Stimulated activated CD8-positive, alpha-beta memory T cell treated with anti-CD3 and anti-CD28 coated beads, Interleukin-2, amount 100 ng/mL, for 1 hour (primary cell): ENCODE measurements around the gene YJEFN3.

Experiments used
- DNase-seq, 2 donors: peaks; one replicate each; pipeline ENCODE4 v3.0.0-alpha.2; 2020; ENCODE audit warnings: low read depth in 2 of 2

YJEFN3 gene

DNA sequence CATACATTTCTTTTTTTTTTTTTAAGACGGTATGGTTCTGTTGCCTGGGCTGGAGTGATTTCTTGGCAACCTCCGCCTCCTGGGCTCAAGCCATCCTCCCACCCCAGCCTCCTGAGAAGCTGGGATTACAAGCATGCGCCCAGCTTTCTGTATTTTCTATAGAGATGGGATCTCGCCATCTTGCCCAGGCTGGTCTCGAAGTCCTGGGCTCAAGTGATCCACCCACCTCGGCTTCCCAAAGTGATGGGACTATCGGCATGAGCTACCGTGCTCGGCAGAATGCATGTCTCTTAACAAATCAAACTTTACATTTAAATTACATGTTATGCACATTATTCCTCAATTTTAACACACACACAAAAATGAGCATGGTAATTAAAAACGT, 11.5 kb upstream of the YJEFN3 start:
- DNase-seq: no peak

DNA sequence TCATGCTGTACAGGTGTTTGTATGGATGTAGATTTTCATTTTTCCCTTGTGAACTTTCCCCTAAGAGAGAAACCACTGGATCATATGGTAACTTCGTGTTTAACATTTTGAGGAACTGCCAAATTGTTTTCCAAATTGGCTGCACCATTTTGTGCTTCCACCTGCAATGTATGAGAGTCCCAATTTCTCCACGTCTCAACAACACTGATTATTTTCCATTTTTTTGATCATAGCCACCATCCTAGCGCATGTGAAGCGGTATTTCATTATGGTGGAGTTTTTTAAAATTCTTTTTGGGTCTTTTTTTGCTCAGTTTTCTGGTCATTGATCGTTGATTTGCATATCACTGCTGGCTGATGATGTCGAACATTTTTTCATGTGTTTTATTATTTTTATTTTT, 7.7 kb upstream of the YJEFN3 start:
- no peak for DNase-seq

DNA sequence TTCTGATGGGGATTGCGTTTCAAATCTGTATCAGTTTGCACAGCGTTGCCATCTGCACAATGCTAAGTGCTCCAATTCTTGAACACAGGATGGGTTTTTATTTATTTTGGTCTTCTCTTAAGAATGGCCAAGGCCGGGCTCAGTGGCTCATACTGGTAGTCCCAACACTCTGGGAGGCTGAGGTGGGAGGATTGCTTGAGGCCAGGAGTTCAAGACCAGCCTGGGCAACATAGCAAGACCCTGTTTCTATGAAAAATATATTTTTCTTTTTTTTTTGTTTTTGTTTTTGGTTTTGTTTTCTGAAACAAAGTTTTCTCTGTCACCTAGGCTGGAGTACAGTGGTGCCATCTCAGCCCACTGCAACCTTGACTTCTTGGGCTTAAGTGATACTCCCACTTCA, 5.5 kb upstream of the YJEFN3 start:
- DNase-seq: no peak

DNA sequence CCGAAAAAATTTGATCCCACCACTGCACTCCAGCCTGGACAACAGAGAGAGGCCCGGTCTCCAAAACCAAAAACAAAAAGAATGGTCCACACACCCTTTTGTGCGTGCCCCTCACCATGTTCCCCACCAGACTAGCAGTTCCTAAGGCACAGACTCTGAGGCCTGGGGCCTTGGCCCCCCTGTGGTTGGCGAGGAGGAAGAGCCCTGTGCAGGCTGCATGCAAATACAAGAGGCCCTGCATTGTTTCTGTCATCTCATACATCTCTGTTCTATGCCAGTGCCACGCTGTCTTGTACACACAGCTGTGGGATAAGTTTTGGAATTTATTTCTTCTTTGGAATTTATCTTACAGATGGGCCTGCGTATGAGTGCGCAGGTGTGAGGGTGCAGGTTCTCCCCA, 4.7 kb upstream of the YJEFN3 start:
- no peak for DNase-seq

DNA sequence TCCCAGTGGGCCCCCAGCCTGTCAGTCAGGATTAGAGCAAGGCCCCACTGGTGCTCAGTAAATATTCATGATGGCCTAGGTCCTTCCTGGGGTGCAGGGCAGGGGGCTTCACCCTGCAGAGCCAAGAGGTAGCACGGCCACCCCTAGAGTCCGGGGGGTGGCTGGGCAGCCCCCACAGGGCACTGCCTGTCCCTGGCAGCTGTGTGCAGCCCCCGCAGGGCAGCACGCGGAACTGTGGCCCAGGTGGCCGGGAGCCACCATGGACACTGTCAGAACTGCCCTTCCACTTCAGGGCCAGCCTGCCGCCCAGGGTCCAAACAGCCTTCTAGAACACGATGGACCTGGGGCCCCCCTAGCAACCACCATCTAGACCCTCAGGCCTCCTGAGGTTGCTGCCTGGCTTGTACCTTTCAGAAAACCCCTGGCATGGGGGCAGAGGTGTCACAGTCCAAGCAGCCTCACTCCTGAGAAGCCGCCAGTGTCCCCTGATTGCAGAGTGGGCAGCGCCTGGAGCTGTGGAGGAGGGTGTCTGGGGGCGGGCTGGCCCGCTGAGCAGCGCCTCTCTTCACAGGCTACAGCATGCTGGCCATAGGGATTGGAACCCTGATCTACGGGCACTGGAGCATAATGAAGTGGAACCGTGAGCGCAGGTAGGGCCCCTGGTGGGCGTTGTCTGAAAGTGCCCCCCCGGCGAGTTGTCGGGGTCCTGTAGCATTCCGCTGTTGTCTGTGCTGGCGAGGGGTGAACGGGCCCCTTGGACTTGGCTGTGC, 2.9 kb upstream of the YJEFN3 start:
- no peak for DNase-seq

DNA sequence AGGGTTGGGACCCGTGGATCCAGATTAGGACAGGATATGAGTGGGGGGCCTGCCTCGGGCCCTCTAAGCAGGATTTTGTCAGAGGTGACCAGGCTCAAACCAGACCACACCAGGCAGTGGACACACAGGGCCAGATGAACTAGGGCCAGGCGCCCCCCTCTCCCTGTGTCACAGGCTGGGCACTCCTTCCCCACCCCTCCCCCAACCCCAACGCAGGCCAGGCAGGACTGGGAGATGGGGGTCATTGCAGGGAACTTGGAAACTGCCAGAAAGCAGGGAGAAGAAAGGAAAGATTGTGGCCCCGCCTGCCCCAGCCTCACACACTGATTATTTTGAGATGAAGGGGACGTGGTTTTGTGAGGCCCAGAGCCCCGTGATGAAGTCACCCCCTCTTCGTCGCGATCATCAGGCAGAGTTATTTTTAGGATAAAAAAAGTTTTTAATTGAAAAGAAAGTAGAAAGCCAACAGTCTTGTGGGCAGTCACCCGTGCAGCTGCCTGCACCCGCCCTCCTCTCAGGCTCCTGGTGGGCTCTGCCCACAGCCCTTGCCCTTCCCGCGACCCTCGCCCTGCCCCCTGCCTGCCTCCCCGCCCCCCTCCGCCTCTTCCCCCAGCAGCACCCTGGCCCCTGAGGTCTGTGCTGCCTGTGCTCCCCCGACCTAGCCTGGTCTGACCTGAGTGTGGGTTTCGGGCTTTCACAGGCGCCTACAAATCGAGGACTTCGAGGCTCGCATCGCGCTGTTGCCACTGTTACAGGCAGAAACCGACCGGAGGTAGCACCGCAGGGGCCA, 1.9 kb upstream of the YJEFN3 start:
- DNase-seq: no peak

DNA sequence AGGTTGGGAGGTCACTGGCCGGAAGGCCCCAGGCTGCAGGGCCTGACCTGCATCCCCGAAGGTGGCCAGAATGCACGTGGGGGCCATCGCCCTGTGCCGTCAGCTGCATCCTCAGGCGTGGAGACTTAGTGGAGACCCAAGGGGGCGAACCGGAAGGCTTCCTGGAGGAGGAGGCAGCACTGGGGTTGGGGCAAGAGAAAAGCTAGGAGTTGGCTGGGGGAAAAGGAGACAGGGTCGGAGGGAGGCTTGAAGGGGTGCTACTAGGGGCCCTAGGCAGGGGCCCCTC, 1.4 kb upstream of the YJEFN3 start:
- DNase-seq: no peak

DNA sequence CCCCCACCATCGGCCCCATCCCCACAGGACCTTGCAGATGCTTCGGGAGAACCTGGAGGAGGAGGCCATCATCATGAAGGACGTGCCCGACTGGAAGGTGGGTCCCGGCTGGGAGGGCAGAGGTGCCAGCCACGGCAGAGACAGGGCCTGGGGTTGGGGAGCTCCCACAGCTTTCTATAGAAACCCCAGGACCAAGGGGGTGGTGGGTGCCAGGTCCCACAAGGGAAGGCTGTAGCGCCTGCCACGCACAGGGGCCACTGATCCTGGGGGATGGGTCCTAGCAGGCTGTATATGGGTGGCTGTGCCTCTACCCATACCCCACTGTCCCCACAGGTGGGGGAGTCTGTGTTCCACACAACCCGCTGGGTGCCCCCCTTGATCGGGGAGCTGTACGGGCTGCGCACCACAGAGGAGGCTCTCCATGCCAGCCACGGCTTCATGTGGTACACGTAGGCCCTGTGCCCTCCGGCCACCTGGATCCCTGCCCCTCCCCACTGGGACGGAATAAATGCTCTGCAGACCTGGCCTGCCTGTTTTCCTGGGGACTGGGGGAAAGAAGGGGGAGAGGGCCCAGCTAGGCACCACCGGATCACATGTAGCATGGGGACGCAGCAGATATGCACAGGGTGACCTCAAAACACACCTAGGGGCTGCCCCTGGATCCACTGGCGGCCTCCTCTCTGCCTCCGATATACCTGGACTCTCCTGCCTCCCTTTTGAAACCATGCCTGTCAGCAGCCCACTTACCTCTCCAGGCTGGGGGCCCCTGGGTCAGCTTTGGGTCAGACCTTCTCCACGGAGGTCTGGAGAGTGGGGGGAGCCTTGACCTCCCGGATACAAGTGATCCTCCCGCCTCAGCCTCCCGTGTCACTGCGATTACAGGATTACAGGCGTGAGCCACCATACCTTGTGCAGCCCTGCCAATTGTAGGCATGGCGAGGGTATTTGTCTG, 761 bp upstream of the YJEFN3 start:
- DNase-seq: no peak

DNA sequence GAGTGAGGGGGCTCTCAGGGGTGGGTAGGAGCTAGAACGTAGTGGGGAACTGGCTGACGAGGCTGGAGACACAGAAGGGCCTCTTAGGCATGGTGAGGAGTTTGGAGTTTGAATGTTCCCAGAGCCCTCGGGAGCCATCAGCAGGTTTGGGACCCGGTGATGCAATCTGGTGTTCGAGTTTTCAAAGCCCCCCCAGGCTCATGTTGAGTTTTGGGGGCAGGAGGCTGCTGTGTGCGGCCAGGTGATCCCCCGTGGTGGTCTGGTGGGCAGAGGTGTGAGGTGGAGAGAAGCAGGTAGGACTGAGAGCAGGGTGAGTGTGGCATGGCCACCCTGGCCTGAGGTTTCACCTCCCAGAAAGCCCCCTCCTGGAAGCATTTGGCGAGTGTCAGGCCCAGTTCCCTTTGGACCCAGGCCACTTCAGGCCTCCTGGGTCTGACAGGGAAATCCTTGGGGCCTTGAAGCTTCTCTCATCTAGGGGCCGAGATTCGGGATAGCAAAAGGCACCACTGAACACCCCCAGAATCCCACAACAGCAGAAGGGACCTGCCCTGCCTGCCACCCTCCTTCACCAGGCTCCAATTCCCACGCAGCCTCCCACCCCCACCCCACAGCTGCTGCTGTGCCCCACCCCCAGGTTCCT, 1.2 kb downstream of the YJEFN3 start:
- no peak for DNase-seq

DNA sequence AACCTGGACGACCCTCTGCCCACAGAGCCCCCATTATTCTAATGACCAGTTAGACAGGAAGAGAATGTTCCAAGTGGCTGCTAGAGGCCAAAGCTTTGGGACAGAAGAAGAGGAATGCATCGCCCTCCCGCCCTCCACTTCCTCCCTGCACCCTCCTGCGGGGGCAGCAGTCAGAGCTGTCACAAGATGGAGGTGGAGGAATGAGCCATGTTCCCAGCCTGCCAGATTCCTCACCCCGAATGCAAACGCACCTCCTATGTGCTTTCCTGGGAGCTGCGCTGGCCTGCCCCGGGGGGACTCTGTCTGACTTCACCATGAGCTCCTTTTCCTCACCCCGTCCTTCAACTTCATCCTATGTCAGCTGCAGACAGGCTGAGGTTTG, 1.7 kb downstream of the YJEFN3 start:
- DNase-seq: no peak

DNA sequence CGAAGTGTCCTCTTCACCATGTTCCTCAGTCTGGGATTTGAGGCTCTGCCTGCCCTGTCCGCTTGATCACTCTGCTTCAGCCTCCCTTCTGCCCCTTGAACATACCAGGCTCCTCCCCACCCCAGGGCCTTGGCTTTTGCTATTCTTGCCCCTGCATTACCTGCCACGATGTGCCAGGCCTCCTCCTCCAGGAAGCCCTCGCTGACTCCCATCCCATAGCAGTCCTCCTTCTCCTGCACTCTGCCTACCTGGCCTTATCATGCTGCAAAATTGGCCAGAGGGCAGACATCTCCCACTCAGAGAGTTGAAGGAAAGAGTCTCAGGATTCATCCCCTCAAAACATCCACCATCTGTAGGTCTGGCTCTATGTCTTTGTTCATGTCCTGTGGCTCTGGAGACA, 2.2 kb downstream of the YJEFN3 start:
- DNase-seq: no peak

DNA sequence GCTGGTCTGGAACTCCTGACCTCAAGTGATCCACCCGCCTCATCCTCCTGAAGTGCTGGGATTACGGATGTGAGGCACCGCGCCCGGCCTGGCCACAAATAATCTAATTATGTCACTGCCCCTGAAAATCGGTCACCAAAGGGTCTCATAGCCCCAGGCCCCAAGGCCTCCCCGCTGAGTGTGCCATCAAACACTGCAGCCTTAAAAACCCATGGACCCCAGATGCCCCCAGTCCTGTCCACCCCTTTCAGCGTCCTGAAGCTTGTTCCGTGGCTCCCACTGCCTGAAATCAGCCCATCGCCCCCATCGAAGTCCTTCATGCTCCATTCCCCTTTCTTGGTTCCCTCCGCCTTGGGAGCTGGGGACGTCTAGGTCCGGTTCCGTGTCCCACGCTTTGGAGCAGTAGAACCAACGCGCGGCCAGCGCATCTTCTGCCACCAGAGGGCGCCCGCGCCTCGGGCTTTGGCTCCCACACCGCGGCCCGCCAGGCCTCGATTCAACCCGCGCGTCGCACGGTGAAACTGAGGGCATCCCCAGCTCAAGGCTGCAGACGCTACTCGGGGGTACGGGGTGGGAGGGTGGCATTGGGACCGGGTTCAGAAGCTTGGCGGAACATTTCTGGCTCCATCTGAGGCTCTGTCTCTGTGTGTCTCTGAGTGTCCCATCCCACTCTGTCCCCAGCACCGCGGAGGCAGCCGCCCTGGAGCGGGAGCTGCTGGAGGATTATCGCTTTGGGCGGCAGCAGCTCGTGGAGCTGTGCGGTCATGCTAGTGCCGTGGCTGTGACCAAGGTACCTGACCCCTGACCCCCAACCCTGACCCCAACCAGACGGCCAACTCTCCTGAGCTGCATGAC, 3.5 kb downstream of the YJEFN3 start:
- DNase-seq: peak; percentile 77

DNA sequence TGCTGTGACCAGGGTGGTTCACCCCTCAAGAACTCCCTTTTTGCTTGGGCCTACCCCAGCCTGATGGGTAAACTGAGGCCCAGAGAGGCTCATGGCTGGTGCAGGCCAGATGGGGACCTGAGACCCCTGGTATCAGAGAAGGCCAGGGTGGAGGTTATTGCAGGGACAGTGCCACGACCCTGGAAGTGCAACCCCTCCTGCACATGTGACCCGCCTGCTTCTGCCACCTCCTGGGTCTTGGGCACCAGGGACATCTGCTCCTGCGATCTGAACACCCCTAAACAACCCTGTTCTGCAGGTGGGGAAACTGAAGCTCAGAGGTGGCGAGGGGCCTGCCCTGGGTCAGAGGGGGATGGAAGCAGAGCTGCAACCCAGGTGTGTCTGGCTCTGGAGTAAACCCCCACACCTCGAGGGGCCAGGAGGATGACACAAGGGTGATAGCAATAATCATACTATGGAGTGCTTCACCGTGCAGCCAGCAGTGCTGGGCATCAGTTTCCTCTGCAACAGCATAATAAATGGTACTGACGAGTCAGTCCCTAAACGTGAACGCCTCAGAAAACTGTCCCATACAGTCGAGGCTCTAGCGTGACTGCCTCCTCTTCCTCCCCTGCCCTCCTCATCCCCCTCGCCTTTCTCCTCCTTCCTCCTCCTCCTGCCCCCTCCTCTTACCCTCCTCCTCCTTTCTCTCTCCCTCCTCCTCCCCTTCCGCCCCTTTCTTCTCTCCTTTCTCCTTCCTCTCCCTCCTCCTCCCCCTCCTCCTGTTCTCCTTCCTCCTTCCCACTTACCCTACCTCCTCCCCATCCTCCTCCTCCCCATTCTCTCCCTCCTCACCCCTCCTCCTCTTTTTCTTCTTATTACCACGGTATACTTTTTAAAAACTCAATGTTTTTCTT, 4.3 kb downstream of the YJEFN3 start:
- no peak for DNase-seq

DNA sequence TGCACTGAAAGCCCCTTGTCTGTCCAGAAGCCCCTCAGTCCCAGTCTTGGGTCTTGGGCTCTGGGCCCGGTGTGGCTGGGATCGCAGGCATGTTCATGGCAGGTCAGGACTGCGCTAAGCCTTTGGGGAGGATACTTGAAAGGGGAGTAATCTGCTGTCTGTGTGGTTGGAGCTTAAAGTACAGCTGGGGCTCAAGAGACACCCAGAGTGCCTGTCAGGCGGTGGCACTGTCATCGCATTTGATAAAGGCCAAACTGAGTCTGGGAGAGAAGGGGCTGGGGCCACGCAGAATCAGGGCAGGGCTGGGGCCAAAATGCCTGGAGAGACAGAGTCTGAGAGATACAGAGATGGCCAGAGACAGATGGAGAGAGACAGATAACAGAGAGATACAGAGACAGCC, 5.1 kb downstream of the YJEFN3 start:
- DNase-seq: no peak

DNA sequence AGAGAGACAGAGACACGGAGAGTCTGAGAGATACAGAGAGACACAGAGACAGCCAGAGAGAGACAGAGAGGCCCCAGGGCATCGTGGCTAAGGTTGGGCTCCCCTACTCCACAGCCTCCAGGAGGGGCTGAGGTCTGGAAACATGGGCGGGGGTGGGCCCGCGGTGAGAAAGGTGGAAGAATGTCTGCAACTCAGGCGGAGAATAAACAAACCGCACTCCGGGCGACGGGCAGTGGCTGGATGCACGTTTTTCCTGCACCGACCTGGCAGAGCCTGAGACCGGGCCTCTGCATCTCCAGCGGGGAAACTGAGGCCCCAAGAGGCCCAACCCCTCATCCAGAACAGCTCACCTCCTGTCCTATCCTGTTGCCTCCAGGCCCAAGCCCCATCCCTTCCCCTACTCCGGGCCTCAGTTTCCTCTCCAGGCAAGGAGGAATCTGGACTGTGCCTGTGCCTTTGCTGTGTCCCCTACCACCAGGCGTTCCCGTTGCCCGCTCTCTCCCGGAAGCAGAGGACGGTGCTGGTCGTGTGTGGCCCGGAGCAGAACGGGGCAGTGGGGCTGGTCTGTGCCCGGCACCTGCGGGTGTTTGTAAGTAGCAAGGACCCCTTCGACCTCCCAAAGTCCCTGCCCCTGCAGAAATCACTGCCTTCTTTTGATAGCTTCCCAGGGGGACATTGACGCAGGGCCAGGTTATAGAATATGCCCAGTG, 6.0 kb downstream of the YJEFN3 start:
- no peak for DNase-seq

DNA sequence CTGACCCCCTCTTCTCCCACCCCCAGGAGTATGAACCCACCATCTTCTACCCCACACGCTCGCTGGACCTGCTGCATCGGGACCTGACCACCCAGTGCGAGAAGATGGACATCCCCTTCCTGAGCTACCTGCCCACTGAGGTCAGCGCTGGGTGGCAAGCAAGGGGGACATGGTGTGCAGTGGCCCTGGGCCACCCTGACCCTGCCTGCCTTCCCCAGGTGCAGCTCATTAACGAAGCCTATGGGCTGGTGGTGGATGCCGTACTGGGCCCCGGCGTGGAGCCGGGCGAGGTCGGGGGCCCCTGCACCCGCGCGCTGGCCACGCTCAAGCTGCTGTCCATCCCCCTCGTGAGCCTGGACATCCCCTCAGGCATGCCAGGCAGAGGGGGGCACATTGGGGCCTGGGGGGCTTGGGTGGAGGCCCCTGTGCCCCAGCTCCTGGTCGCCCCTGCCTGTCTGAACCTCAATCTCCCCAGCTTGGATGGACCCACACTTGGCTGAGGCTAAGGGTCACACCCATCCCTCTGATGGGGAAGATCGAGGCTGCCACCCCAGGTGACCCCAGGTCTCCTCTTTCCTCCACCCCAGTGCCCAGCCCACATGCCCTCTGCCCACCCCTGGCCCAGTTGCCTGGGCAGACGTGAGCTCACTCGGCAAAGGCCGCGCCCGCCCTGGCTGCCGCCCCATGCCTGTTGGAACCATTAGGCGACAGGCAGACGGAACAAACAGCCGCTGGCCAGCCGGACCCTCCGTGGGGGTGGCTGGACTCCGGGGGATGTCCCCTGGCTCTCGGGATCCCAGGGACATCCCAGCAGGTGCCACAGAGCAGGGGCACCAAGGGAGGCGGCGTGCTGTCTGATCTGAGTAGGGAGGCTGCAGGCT, 6.8 kb downstream of the YJEFN3 start:
- DNase-seq: no peak

DNA sequence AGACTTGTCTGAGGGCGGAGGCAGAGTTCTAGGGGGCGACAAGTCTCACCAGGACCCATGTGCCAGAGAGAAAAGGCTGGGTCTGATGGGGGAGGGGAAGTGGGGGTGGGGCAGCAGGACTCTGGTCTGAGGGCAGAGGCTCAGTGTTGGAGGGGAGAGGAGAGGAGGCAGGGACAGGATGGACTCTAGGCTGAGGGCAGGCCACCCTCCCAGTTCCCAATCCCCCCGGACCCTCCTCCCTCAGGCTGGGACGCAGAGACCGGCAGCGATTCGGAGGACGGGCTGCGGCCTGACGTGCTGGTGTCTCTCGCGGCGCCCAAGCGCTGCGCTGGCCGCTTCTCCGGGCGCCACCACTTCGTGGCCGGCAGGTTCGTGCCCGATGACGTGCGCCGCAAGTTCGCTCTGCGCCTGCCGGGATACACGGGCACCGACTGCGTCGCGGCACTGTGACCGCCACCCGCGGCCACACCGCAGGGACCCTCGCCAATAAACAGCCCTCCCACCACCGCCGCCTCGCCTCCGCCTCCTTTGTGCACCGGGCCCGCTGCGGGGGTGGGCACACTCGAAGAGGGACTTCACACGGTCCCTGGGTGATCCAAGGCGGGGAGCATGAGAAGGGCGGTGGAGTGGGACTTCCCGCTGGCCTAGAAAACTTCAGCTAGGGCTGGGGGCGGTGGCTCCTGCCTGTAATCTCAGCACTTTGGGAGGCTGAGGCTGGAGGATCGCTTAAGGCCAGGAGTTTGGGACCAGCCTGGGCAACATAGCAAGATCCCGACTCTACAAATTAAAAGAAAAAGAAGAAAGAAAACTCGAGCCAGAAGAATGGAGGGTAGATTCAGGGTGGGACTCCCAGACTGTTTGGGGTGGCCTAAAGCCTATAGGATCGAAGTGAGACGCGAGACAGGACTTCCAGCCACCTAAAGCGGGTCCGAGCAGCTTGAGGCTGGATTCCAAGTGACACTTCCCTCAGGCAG, 8.7 kb downstream of the YJEFN3 start:
- DNase-seq: no peak
